HCT116 (cell line): ENCODE results near the gene SLC25A12.

ENCODE experiments used
- CTCF ChIP-seq, 3 experiments: fragments of 200-600 bp in 1 of 3; sonication (generic) in 1 of 3; IDR thresholded peaks in 2 of 3; conservative IDR thresholded peaks in 1 of 3; 2 replicates each; pipeline ENCODE4 v1.5.1; 2012 to 2017; ENCODE audit warnings: low read depth in 2 of 3, low read length in 2 of 3, antibody characterized with exemption in 1 of 3, borderline replicate concordance in 1 of 3, control low read depth in 1 of 3, mild to moderate bottlenecking in 1 of 3, mixed read lengths in 1 of 3, mixed run types in 1 of 3, moderate library complexity in 1 of 3; ENCODE audit not compliant: insufficient read depth in 1 of 3
- EZH2phosphoT487 ChIP-seq: fragments of 200-600 bp; IDR thresholded peaks from 2 replicates; pipeline ENCODE4 v1.6.1; 2018; ENCODE audit warnings: antibody characterized with exemption, borderline replicate concordance
- POLR2A ChIP-seq: IDR thresholded peaks from 2 replicates; pipeline ENCODE4 v1.7.0; 2011; ENCODE audit warnings: borderline replicate concordance; ENCODE audit not compliant: insufficient read depth, insufficient read length; ENCODE audit errors: extremely low read depth
- RAD21 ChIP-seq: IDR thresholded peaks from 2 replicates; pipeline ENCODE4 v1.6.1; 2012; ENCODE audit warnings: low read depth, mild to moderate bottlenecking
- SIN3A ChIP-seq: IDR thresholded peaks from 2 replicates; pipeline ENCODE4 v1.6.1; 2012; ENCODE audit warnings: low read depth
- TCF7L2 ChIP-seq: IDR thresholded peaks from 2 replicates; pipeline ENCODE4 v1.7.0; 2011; ENCODE audit warnings: borderline replicate concordance, inconsistent platforms; ENCODE audit not compliant: insufficient read depth, insufficient read length; ENCODE audit errors: extremely low read depth

GRCh38 chr2:171763602-171764001 lies 130.4 kb downstream of the SLC25A12 start:
- TF ChIP-seq RAD21 (no peak), CTCF (IDR thresholded peaks at IDR 0.05 in 2 of 3, conservative IDR thresholded peaks at IDR 0.05 in 1 of 3; ENCODE audit: borderline replicate concordance in 1 of 3, insufficient read depth in 1 of 3, low read depth in 2 of 3, low read length in 2 of 3) (no peak), TCF7L2 (no peak), POLR2A (no peak), EZH2phosphoT487 (no peak), SIN3A (no peak)
